OCI-LY3 (cell line): ENCODE data around the gene SLC34A1.
"Not testable (repeated sequence)": the region's sequence is repeated elsewhere in the genome, so short reads cannot be mapped to it uniquely, and the experiment has no call there.

ENCODE experiments used
- H2AFZ ChIP-seq: fragments of 200-600, 300-600 bp; shearing (Covaris generic); 2 replicates; pipeline ENCODE4 v1.6.0; 2014; ENCODE audit warnings: antibody characterized with exemption, low read depth, low read length
- H3K27ac ChIP-seq: fragments of 200-600, 300-600 bp; sonication (generic); 2 replicates; pipeline ENCODE4 v1.5.1; 2014; ENCODE audit warnings: mild to moderate bottlenecking, low read length, moderate library complexity, mixed read lengths
- H3K27me3 ChIP-seq: fragments of 200-600, 300-600 bp; sonication (generic); 2 replicates; pipeline ENCODE4 v1.6.1; 2014; ENCODE audit warnings: low read depth, low read length, mixed read lengths
- H3K36me3 ChIP-seq: fragments of 200-600, 300-600 bp; sonication (generic); replicated peaks from 2 replicates; pipeline ENCODE3; 2014; ENCODE audit warnings: low read depth, low read length, mixed read lengths
- H3K4me1 ChIP-seq: fragments of 300-600, 200-600 bp; sonication (generic); 2 replicates; pipeline ENCODE4 v1.6.1; 2014; ENCODE audit warnings: low read length, mixed read lengths
- H3K4me2 ChIP-seq: fragments of 200-600, 300-600 bp; sonication (generic); 2 replicates; pipeline ENCODE4 v1.6.1; 2014; ENCODE audit warnings: low read length, mixed read lengths
- H3K4me3 ChIP-seq: fragments of 300-600, 200-600 bp; sonication (generic); 2 replicates; pipeline ENCODE4 v1.5.1; 2014; ENCODE audit warnings: antibody characterized with exemption, mild to moderate bottlenecking, low read length, moderate library complexity
- H3K79me2 ChIP-seq: fragments of 300-600, 200-600 bp; shearing (Covaris generic); 2 replicates; pipeline ENCODE4 v1.6.1; 2014; ENCODE audit warnings: mild to moderate bottlenecking, low read length, mixed read lengths
- H3K9ac ChIP-seq: fragments of 300-600, 200-600 bp; shearing (Covaris generic); 2 replicates; pipeline ENCODE4 v1.6.0; 2014; ENCODE audit warnings: mild to moderate bottlenecking, low read length, moderate library complexity
- H3K9me3 ChIP-seq: fragments of 200-600, 300-600 bp; shearing (Covaris generic); 2 replicates; pipeline ENCODE4 v1.6.1; 2014; ENCODE audit warnings: low read length, mixed read lengths; ENCODE audit not compliant: insufficient read depth
- H4K20me1 ChIP-seq: fragments of 200-600, 300-600 bp; sonication (generic); 2 replicates; pipeline ENCODE4 v1.6.1; 2016; ENCODE audit warnings: low read length, mixed read lengths; ENCODE audit not compliant: insufficient read depth
- EZH2phosphoT487 ChIP-seq: fragments of 200-600 bp; shearing (Covaris generic); IDR thresholded peaks from 2 replicates; pipeline ENCODE4 v1.6.1; 2018; ENCODE audit warnings: antibody characterized with exemption, mixed run types, low read depth
- TF ChIP-seq, protein P1 (sequence below): fragments of 200-600, 300-600 bp; sonication (generic); IDR thresholded peaks from 2 replicates; pipeline ENCODE4 v1.5.1; 2014; ENCODE audit warnings: antibody characterized with exemption, low read length, low read depth

The SLC34A1 gene

DNA sequence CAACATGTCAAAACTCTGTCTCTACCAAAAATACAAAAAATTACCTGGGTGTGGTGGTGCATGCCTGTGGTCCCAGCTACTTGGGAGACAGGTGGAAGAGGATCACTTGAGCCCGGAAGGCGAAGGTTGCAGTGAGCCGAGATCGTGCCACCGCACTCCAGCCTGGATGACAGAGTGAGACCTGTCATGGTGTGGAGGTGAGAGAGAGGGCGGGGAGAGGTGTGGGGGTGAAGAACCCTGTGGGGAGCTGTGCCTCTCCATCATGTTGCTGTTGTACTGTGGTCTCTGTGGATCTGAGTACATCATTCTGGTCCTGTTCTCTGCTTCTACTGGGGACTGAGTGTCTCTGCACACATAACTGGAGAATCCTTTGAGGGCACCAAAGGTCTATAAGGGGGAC is 11.3 kb upstream of the SLC34A1 start:
- Histone ChIP-seq H4K20me1 (peaks cover 10% of the 10 kb centered on the region; the same call in 1 of the 2 replicates), H3K4me1 (peaks cover 24% of the 10 kb centered on the region), H3K9me3 (no peaks in the 10 kb centered on the region), H3K27ac (no peak overlapping the region), H3K27me3 (no peaks in the 10 kb centered on the region), H3K79me2 (no peaks in the 10 kb centered on the region), H2AFZ (no peak overlapping the region), H3K4me2 (no peak overlapping the region), H3K4me3 (no peak overlapping the region), H3K9ac (no peak overlapping the region), H3K36me3 (peaks cover 6% of the 10 kb centered on the region)
- no peak for TF ChIP-seq EZH2phosphoT487
- TF ChIP-seq, protein P1, sequence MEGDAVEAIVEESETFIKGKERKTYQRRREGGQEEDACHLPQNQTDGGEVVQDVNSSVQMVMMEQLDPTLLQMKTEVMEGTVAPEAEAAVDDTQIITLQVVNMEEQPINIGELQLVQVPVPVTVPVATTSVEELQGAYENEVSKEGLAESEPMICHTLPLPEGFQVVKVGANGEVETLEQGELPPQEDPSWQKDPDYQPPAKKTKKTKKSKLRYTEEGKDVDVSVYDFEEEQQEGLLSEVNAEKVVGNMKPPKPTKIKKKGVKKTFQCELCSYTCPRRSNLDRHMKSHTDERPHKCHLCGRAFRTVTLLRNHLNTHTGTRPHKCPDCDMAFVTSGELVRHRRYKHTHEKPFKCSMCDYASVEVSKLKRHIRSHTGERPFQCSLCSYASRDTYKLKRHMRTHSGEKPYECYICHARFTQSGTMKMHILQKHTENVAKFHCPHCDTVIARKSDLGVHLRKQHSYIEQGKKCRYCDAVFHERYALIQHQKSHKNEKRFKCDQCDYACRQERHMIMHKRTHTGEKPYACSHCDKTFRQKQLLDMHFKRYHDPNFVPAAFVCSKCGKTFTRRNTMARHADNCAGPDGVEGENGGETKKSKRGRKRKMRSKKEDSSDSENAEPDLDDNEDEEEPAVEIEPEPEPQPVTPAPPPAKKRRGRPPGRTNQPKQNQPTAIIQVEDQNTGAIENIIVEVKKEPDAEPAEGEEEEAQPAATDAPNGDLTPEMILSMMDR, result no peak

DNA sequence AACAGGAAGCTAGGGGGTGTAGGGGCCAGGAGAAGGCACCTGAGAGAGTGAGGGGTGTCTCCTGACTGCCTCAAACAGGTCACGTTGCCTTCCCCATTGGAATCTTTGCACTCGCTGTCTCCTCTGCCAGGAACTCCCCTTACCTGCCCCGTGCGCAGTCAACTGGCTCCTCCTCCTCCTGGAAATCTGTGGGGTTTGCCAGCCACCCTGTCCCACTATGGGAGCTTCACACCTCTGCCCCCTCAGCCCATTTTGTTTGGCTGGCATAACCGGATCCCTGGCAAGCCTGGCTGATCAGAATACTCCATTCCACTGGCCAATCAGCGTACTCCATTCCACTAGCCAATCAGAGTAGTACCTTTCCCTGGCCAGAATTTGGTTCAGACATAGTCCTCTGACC is 10.4 kb upstream of the SLC34A1 start:
- Histone ChIP-seq H4K20me1 (peaks cover 6% of the 10 kb centered on the region; the same call in 1 of the 2 replicates), H2AFZ (no peak overlapping the region), H3K79me2 (no peaks in the 10 kb centered on the region), H3K9me3 (no peaks in the 10 kb centered on the region), H3K27ac (no peak overlapping the region), H3K4me3 (no peak overlapping the region), H3K27me3 (no peaks in the 10 kb centered on the region), H3K4me1 (peaks cover 24% of the 10 kb centered on the region), H3K36me3 (no peaks in the 10 kb centered on the region), H3K4me2 (no peak overlapping the region), H3K9ac (no peak overlapping the region)
- TF ChIP-seq, protein P1, result no peak
- no peak for TF ChIP-seq EZH2phosphoT487

DNA sequence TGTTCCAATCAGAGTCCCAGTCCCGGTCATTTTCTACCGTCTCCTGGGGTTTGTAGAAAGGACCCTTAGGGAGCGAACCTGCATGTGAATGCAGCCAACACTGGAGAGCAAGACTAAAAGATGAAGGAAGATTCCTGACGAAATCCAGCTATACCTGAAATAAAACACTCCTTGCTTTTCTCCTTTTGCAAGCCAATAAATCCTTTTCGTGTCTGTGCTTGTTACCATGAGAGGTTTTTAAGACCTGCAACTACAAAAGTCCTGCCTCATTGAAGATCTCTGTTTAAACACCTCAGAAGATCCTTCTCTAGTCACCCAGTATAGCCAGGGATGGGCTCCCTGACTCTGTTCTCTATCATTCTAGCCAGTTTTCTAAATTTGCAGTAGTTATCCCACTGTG is 10.0 kb upstream of the SLC34A1 start:
- no peak overlapping the region for H3K4me3 ChIP-seq
- H3K9me3 ChIP-seq, result no peaks in the 10 kb centered on the region

GRCh38 chr5:177375516-177375915 is 8.7 kb upstream of the SLC34A1 start:
- not testable (repeated sequence) for H3K4me2 ChIP-seq, H3K79me2 ChIP-seq, H3K4me3 ChIP-seq, H2AFZ ChIP-seq, H3K36me3 ChIP-seq, H3K27me3 ChIP-seq, H3K9me3 ChIP-seq, H3K27ac ChIP-seq, H3K9ac ChIP-seq, H4K20me1 ChIP-seq
- H3K4me1 ChIP-seq, result peaks cover 10% of the 10 kb centered on the region

More for the DNA sequence above, 10.0 kb upstream of the SLC34A1 start:
- Histone ChIP-seq H4K20me1 (peaks cover 6% of the 10 kb centered on the region; the same call in 1 of the 2 replicates), H2AFZ (no peak overlapping the region), H3K79me2 (no peaks in the 10 kb centered on the region), H3K4me2 (no peak overlapping the region), H3K4me1 (peaks cover 23% of the 10 kb centered on the region), H3K27ac (no peak overlapping the region), H3K9ac (no peak overlapping the region), H3K27me3 (no peaks in the 10 kb centered on the region), H3K36me3 (no peaks in the 10 kb centered on the region)
- no peak for TF ChIP-seq EZH2phosphoT487
- TF ChIP-seq, protein P1, result no peak

DNA sequence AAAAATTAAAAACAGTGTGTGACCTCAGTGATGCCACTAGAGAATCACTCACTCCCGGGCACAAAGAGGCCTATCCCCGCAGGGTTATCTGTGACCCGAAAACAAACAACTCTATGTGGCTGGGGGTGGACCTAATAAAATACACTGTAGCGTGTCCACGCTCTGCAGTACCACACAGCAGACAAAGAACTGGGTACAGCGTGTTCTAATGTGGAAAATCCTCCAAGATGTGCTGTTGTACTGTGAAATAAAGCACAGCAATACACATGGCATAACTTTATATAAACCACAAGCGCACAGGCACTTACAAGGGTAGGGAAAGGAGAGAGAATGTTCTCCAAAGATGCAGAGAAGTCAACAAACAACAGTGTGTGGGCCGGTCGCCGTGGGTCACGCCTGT is 8.1 kb upstream of the SLC34A1 start:
- Histone ChIP-seq H2AFZ (no peak overlapping the region), H3K27me3 (no peaks in the 10 kb centered on the region), H3K27ac (no peak overlapping the region), H3K79me2 (no peaks in the 10 kb centered on the region), H3K9ac (no peak overlapping the region), H4K20me1 (no peaks in the 10 kb centered on the region), H3K4me2 (no peak overlapping the region), H3K36me3 (no peaks in the 10 kb centered on the region), H3K9me3 (no peaks in the 10 kb centered on the region), H3K4me1 (peaks cover 10% of the 10 kb centered on the region), H3K4me3 (no peak overlapping the region)
- TF ChIP-seq, protein P1, result no peak
